ENCODE results near the gene IFT88. TPM values are rescaled to one million over a fixed set of nuclear protein-coding genes. Genes with fewer than 3 reads are reported as not detected.

Gene IFT88
- total and polyA plus RNA-seq, 2 donors = 12.6 to 18.2 TPM

GRCh38 chr13:20717581-20718542, 150.9 kb downstream of the IFT88 start:
- peaks cover 9 to 27% of the 10 kb centered on the region in 2 donors for H3K27me3 ChIP-seq (ENCODE audit: control insufficient read depth in 2 of 2, insufficient read depth in 1 of 2, low read length in 1 of 2)
- no peaks in the 10 kb centered on the region for H3K36me3 ChIP-seq (ENCODE audit: control insufficient read depth in 2 of 2, insufficient read depth in 2 of 2, low read length in 1 of 2)
- peaks cover 6 to 12% of the 10 kb centered on the region in 2 donors for H3K4me1 ChIP-seq (ENCODE audit: control insufficient read depth in 2 of 2, insufficient read depth in 2 of 2, low read length in 2 of 2)
- H3K4me3 ChIP-seq (ENCODE audit: low read length in 2 of 2) = no peak overlapping the region
- no peak overlapping the region for H3K27ac ChIP-seq (ENCODE audit: low read depth in 1 of 2, low read length in 1 of 2)
- peaks cover 0 to 6% of the 10 kb centered on the region in 2 donors for H3K9me3 ChIP-seq (ENCODE audit: control insufficient read depth in 2 of 2, insufficient read depth in 1 of 2, low read length in 1 of 2)
- 97% methylated on average over 44 of the region's 44 CpGs for WGBS
- no peak for DNase-seq (ENCODE audit: low read depth in 6 of 9, low spot score in 9 of 9)

GRCh38 chr13:20718958-20719566, 152.1 kb downstream of the IFT88 start:
- H3K36me3 ChIP-seq (ENCODE audit: control insufficient read depth in 2 of 2, insufficient read depth in 2 of 2, low read length in 1 of 2) = no peaks in the 10 kb centered on the region
- H3K4me3 ChIP-seq (ENCODE audit: low read length in 2 of 2) = no peak overlapping the region
- WGBS = 97% methylated on average over 12 of the region's 12 CpGs
- no peak for DNase-seq (ENCODE audit: low read depth in 6 of 9, low spot score in 9 of 9)
- H3K27me3 ChIP-seq (ENCODE audit: control insufficient read depth in 2 of 2, insufficient read depth in 1 of 2, low read length in 1 of 2) = peaks cover 9 to 25% of the 10 kb centered on the region in 2 donors
- peaks cover 6 to 12% of the 10 kb centered on the region in 2 donors for H3K4me1 ChIP-seq (ENCODE audit: control insufficient read depth in 2 of 2, insufficient read depth in 2 of 2, low read length in 2 of 2)
- H3K27ac ChIP-seq (ENCODE audit: low read depth in 1 of 2, low read length in 1 of 2) = no peak overlapping the region
- H3K9me3 ChIP-seq (ENCODE audit: control insufficient read depth in 2 of 2, insufficient read depth in 1 of 2, low read length in 1 of 2) = peaks cover 0 to 6% of the 10 kb centered on the region in 2 donors

DNA sequence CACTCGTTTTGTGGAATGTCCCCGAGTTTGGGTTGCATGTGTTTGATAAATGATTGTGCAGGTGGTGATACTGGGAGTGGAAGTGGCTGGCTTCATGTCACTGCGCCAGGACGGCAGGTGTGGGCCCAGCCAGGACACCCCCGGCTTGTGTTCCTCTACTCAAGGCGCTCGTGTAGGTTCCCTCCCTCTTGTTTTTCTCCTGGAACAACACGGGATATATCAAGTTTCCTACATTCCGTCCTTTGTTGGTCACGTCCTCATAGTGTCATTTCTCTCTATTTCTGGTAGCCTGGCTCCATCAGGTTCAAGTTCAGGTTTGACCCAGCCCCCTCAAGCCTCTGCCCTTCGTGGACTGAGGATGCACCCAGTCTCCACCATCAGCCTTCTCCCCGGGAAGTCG, 152.8 kb downstream of the IFT88 start:
- WGBS = 93% methylated on average over 13 of the region's 13 CpGs
- Histone ChIP-seq H3K4me3 (ENCODE audit: low read length in 2 of 2) (no peak overlapping the region), H3K9me3 (ENCODE audit: control insufficient read depth in 2 of 2, insufficient read depth in 1 of 2, low read length in 1 of 2) (peaks cover 0 to 6% of the 10 kb centered on the region in 2 donors), H3K36me3 (ENCODE audit: control insufficient read depth in 2 of 2, insufficient read depth in 2 of 2, low read length in 1 of 2) (no peaks in the 10 kb centered on the region), H3K27me3 (ENCODE audit: control insufficient read depth in 2 of 2, insufficient read depth in 1 of 2, low read length in 1 of 2) (peaks cover 9 to 25% of the 10 kb centered on the region in 2 donors), H3K4me1 (ENCODE audit: control insufficient read depth in 2 of 2, insufficient read depth in 2 of 2, low read length in 2 of 2) (peaks cover 6 to 12% of the 10 kb centered on the region in 2 donors), H3K27ac (ENCODE audit: low read depth in 1 of 2, low read length in 1 of 2) (no peak overlapping the region)
- no peak for DNase-seq (ENCODE audit: low read depth in 6 of 9, low spot score in 9 of 9)

DNA sequence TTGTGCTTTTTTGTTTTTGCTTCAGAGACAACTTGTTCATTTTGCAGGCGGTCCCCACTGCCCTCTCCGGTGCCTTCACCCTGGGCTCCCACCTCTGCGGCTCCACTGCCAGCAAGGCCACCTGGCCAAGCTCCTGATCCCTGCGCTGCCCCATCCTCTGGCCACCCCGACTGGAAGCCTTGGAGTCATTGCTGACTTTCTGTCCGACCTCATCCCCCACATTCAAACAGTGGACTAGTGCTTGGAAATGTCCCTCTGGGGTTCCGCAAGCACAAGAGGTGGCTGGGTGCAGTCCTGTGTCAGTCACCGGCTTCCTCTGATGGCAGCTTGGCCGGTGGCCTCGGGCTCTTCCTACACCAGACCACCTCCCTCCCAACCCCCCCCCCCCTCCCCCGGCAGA, 153.5 kb downstream of the IFT88 start:
- no peaks in the 10 kb centered on the region for H3K36me3 ChIP-seq (ENCODE audit: control insufficient read depth in 2 of 2, insufficient read depth in 2 of 2, low read length in 1 of 2)
- no peak overlapping the region for H3K27ac ChIP-seq (ENCODE audit: low read depth in 1 of 2, low read length in 1 of 2)
- peaks cover 6 to 12% of the 10 kb centered on the region in 2 donors for H3K4me1 ChIP-seq (ENCODE audit: control insufficient read depth in 2 of 2, insufficient read depth in 2 of 2, low read length in 2 of 2)
- peaks cover 0 to 6% of the 10 kb centered on the region in 2 donors for H3K9me3 ChIP-seq (ENCODE audit: control insufficient read depth in 2 of 2, insufficient read depth in 1 of 2, low read length in 1 of 2)
- no peak for DNase-seq (ENCODE audit: low read depth in 6 of 9, low spot score in 9 of 9)
- peaks cover 9 to 25% of the 10 kb centered on the region in 2 donors for H3K27me3 ChIP-seq (ENCODE audit: control insufficient read depth in 2 of 2, insufficient read depth in 1 of 2, low read length in 1 of 2)
- 97% methylated on average over 11 of the region's 11 CpGs for WGBS
- no peak overlapping the region for H3K4me3 ChIP-seq (ENCODE audit: low read length in 2 of 2)

GRCh38 chr13:20721058-20721453, 154.1 kb downstream of the IFT88 start:
- H3K4me3 ChIP-seq (ENCODE audit: low read length in 2 of 2) = peak overlapping the region in 1 of 2 donors; percentile 16
- H3K36me3 ChIP-seq (ENCODE audit: control insufficient read depth in 2 of 2, insufficient read depth in 2 of 2, low read length in 1 of 2) = no peaks in the 10 kb centered on the region
- DNase-seq (ENCODE audit: low read depth in 6 of 9, low spot score in 9 of 9) = no peak
- H3K9me3 ChIP-seq (ENCODE audit: control insufficient read depth in 2 of 2, insufficient read depth in 1 of 2, low read length in 1 of 2) = peaks cover 0 to 6% of the 10 kb centered on the region in 2 donors
- H3K4me1 ChIP-seq (ENCODE audit: control insufficient read depth in 2 of 2, insufficient read depth in 2 of 2, low read length in 2 of 2) = peaks cover 6 to 12% of the 10 kb centered on the region in 2 donors
- no peak overlapping the region for H3K27ac ChIP-seq (ENCODE audit: low read depth in 1 of 2, low read length in 1 of 2)
- peaks cover 9 to 25% of the 10 kb centered on the region in 2 donors for H3K27me3 ChIP-seq (ENCODE audit: control insufficient read depth in 2 of 2, insufficient read depth in 1 of 2, low read length in 1 of 2)
- WGBS = 91% methylated on average over 16 of the region's 16 CpGs

DNA sequence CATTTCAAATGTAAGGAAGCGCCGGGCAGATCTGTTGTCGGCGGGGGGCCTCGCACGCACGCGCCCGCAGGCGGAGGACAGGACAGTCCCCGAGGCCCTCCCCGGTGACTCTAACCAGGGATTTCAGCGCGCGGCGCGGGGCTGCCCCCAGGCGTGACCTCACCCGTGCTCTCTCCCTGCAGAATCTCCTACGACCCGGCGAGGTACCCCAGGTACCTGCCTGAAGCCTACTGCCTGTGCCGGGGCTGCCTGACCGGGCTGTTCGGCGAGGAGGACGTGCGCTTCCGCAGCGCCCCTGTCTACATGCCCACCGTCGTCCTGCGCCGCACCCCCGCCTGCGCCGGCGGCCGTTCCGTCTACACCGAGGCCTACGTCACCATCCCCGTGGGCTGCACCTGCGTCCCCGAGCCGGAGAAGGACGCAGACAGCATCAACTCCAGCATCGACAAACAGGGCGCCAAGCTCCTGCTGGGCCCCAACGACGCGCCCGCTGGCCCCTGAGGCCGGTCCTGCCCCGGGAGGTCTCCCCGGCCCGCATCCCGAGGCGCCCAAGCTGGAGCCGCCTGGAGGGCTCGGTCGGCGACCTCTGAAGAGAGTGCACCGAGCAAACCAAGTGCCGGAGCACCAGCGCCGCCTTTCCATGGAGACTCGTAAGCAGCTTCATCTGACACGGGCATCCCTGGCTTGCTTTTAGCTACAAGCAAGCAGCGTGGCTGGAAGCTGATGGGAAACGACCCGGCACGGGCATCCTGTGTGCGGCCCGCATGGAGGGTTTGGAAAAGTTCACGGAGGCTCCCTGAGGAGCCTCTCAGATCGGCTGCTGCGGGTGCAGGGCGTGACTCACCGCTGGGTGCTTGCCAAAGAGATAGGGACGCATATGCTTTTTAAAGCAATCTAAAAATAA, 154.7 kb downstream of the IFT88 start:
- DNase-seq (ENCODE audit: low read depth in 6 of 9, low spot score in 9 of 9) = peak in 4 of 9 donors; percentile 7 to 50 (median 26)
- Histone ChIP-seq H3K36me3 (ENCODE audit: control insufficient read depth in 2 of 2, insufficient read depth in 2 of 2, low read length in 1 of 2) (no peaks in the 10 kb centered on the region), H3K4me3 (ENCODE audit: low read length in 2 of 2) (peak overlapping the region; percentile 16 to 51), H3K27me3 (ENCODE audit: control insufficient read depth in 2 of 2, insufficient read depth in 1 of 2, low read length in 1 of 2) (peaks cover 9 to 25% of the 10 kb centered on the region in 2 donors), H3K27ac (ENCODE audit: low read depth in 1 of 2, low read length in 1 of 2) (no peak overlapping the region), H3K9me3 (ENCODE audit: control insufficient read depth in 2 of 2, insufficient read depth in 1 of 2, low read length in 1 of 2) (peaks cover 0 to 6% of the 10 kb centered on the region in 2 donors), H3K4me1 (ENCODE audit: control insufficient read depth in 2 of 2, insufficient read depth in 2 of 2, low read length in 2 of 2) (peaks cover 6 to 10% of the 10 kb centered on the region in 2 donors)
- WGBS = 13% methylated on average over 81 of the region's 81 CpGs

DNA sequence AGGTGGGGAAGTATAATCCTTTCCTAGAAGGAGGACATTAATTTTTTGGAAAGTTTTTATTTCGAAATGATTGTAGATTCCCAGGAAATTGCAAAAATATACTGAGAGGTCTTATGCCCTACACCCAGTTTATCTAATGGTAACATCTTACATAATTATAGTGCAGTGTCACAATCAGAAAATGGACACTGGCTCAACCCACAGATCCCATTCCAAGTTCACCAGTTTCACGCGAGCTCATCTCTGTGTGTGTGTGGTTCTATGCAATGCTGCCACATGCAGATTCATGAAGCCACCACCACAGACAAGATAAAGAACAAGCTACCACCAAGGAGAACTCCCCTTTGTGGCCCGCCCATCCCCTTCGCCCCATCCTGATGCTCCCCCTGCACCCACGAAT, 160.9 kb downstream of the IFT88 start:
- Histone ChIP-seq H3K4me3 (ENCODE audit: low read length in 2 of 2) (no peak overlapping the region), H3K27ac (ENCODE audit: low read depth in 1 of 2, low read length in 1 of 2) (no peak overlapping the region), H3K9me3 (ENCODE audit: control insufficient read depth in 2 of 2, insufficient read depth in 1 of 2, low read length in 1 of 2) (no peaks in the 10 kb centered on the region), H3K4me1 (ENCODE audit: control insufficient read depth in 2 of 2, insufficient read depth in 2 of 2, low read length in 2 of 2) (no peaks in the 10 kb centered on the region), H3K27me3 (ENCODE audit: control insufficient read depth in 2 of 2, insufficient read depth in 1 of 2, low read length in 1 of 2) (no peaks in the 10 kb centered on the region), H3K36me3 (ENCODE audit: control insufficient read depth in 2 of 2, insufficient read depth in 2 of 2, low read length in 1 of 2) (peaks cover 0 to 3% of the 10 kb centered on the region in 2 donors)
- no peak for DNase-seq (ENCODE audit: low read depth in 6 of 9, low spot score in 9 of 9)
- WGBS = 98% methylated on average over 6 of the region's 6 CpGs

DNA sequence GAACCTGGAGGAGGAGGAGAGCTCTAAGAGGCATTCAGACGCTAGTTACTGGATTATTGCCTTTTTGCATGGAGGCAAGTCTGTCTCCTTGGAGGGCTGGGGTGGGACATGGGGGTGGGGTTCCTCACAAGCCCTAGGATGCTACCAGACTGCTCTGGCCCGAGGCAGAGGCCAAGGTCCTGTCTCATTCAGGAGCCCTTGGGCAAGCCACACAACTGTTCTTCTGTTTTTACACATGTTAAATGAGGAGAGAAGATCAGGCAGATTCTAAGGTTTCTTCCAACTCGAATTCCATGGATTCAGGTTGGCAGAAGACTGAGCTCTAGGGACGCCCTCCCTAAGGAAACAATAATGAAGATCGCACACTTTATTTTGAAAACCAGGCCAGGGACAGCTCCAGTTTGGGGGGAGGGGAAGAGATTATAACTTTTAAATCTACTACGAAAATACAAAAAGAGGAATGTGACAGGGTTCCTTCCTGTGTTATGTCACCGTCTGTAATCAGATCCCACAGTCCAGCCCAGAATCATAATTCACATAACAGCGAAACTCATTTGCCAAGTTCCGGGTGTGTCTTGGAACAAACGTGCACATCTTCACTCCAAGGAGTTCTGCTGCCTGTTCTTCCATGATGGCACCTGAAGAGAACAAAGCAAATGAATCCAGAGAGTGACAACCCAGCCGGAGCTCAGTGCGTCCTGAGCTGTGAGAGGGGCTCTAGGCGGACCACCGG, 161.8 kb downstream of the IFT88 start:
- Histone ChIP-seq H3K4me1 (ENCODE audit: control insufficient read depth in 2 of 2, insufficient read depth in 2 of 2, low read length in 2 of 2) (no peaks in the 10 kb centered on the region), H3K27ac (ENCODE audit: low read depth in 1 of 2, low read length in 1 of 2) (no peak overlapping the region), H3K9me3 (ENCODE audit: control insufficient read depth in 2 of 2, insufficient read depth in 1 of 2, low read length in 1 of 2) (no peaks in the 10 kb centered on the region), H3K27me3 (ENCODE audit: control insufficient read depth in 2 of 2, insufficient read depth in 1 of 2, low read length in 1 of 2) (no peaks in the 10 kb centered on the region), H3K4me3 (ENCODE audit: low read length in 2 of 2) (no peak overlapping the region), H3K36me3 (ENCODE audit: control insufficient read depth in 2 of 2, insufficient read depth in 2 of 2, low read length in 1 of 2) (peaks cover 0 to 3% of the 10 kb centered on the region in 2 donors)
- 91% methylated on average over 14 of the region's 14 CpGs for WGBS
- no peak for DNase-seq (ENCODE audit: low read depth in 6 of 9, low spot score in 9 of 9)

Data from thymus (tissue), 11 donors.